Uterus (tissue), 4 donors: ENCODE data around the gene CTTNBP2. TPM values are rescaled to one million over a fixed set of nuclear protein-coding genes. Genes with fewer than 3 reads are reported as not detected.

Source experiments
- DNase-seq, 2 donors: peaks; one replicate each; pipeline ENCODE4 v3.0.0-alpha.2; 2019 to 2020
- H3K27ac ChIP-seq, 2 donors: fragments of 200-600 bp; sonication (generic); 1 replicate in 1 of 2; 2 replicates in 1 of 2; pipeline ENCODE4 v1.5.1; 2016 to 2018
- H3K27me3 ChIP-seq, 2 donors: fragments of 200-600 bp; sonication (generic); one replicate each; pipeline ENCODE4 v1.5.1; 2018 to 2019; ENCODE audit warnings: control low read depth in 1 of 2
- H3K36me3 ChIP-seq, 2 donors: fragments of 200-600 bp; sonication (generic); one replicate each; pipeline ENCODE4 v1.5.1; 2019; ENCODE audit warnings: control low read depth in 1 of 2
- H3K4me1 ChIP-seq, 2 donors: fragments of 200-600 bp; sonication (generic); one replicate each; pipeline ENCODE4 v1.5.1; 2018 to 2019; ENCODE audit warnings: control low read depth in 1 of 2
- H3K4me3 ChIP-seq, 2 donors: fragments of 200-600 bp; sonication (generic); 1 replicate in 1 of 2; 2 replicates in 1 of 2; pipeline ENCODE4 v1.5.1; 2018 to 2019; ENCODE audit warnings: mild to moderate bottlenecking in 1 of 2
- H3K9me3 ChIP-seq, 2 donors: fragments of 200-600 bp; sonication (generic); one replicate each; pipeline ENCODE4 v1.5.1; 2019; ENCODE audit warnings: control low read depth in 1 of 2
- CTCF ChIP-seq, 4 experiments: fragments of 200-600 bp in 2 of 4; fragments of 450-650 bp in 2 of 4; sonication (generic) in 2 of 4; IDR thresholded peaks; one replicate each; pipeline ENCODE4 v1.5.1; 2016 to 2019; ENCODE audit warnings: antibody characterized with exemption in 4 of 4, mild to moderate bottlenecking in 2 of 4, moderate library complexity in 1 of 4
- POLR2A ChIP-seq, 2 donors: fragments of 450-650 bp; IDR thresholded peaks; one replicate each; pipeline ENCODE4 v1.6.1; 2016; ENCODE audit warnings: antibody characterized with exemption in 2 of 2, mild to moderate bottlenecking in 1 of 2, moderate library complexity in 1 of 2
- intact Hi-C: fragments of 100-400 bp; cut with DNase I; formaldehyde crosslinking; loops from one replicate; pipeline ENCODE4 v1.15.1; 2023; ENCODE audit warnings: low total_unique reads
- total RNA-seq, 4 donors: library from RNA; depleted of rRNA in 3 of 4; stranded (reverse); fragments of >200 nt in 3 of 4; gene quantifications; one replicate each; pipeline versions ENCODE4 v1.1.0 to v1.2.4, GENCODE V29; 2014 to 2023
- donor health status: DM: yes; HTN: yes; CAD: no.

CTTNBP2 gene
- total RNA-seq, 4 donors from 2014 or later: 16.4 to 87.9 (median 35.0) TPM

DNA sequence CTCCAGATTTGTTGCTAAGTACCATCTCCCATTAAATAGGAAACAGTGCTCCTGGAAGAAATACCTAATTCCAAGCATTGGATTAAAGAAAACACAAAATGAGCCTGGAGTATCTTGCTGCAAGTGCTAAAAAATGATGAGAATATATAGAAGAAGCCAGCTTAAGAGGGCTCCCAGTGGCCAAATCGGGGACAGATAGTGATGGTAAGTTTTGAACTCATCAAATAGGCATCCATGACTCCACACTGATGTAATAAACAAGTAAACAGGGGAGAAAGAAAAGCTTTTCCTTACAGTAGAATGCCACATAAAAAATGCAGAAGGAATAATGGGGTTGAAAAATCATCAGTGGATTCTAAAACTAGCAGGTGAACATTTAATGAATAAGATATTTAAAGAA, 72.4 kb downstream of the CTTNBP2 start:
- Histone ChIP-seq H3K27ac (no peak overlapping the region), H3K9me3 (no peaks in the 10 kb centered on the region), H3K36me3 (no peaks in the 10 kb centered on the region), H3K4me3 (no peak overlapping the region), H3K27me3 (no peaks in the 10 kb centered on the region), H3K4me1 (peaks cover 0 to 9% of the 10 kb centered on the region in 2 donors)
- no peak for DNase-seq
- TF ChIP-seq CTCF (IDR thresholded peaks at IDR 0.05) (no peak), POLR2A (IDR thresholded peaks at IDR 0.05) (no peak)
- intact Hi-C loops: no loop called here

DNA sequence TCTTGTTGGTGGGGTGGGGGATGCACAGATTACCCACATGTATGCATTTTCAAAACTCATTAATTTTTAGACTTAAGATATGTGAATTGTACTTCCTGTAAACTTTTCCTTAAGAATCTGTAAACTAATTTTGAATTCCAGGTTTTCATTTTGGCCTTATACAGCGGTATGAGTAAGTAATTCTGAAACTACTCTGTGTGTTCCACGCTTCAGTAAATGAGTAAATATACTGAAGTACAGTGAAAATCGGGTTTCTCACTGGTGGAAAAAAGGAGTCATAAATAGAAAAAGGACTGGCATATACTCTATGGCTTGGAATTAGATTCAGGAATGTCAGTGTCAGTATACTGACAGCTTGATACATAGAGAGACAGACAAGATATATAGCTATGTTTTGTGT, 72.8 kb downstream of the CTTNBP2 start:
- Histone ChIP-seq H3K27ac (no peak overlapping the region), H3K36me3 (no peaks in the 10 kb centered on the region), H3K4me1 (peaks cover 0 to 9% of the 10 kb centered on the region in 2 donors), H3K27me3 (no peaks in the 10 kb centered on the region), H3K4me3 (no peak overlapping the region), H3K9me3 (no peaks in the 10 kb centered on the region)
- intact Hi-C loops: no loop called here
- TF ChIP-seq POLR2A (IDR thresholded peaks at IDR 0.05): no peak
- TF ChIP-seq CTCF (IDR thresholded peaks at IDR 0.05): no peak
- DNase-seq: no peak

DNA sequence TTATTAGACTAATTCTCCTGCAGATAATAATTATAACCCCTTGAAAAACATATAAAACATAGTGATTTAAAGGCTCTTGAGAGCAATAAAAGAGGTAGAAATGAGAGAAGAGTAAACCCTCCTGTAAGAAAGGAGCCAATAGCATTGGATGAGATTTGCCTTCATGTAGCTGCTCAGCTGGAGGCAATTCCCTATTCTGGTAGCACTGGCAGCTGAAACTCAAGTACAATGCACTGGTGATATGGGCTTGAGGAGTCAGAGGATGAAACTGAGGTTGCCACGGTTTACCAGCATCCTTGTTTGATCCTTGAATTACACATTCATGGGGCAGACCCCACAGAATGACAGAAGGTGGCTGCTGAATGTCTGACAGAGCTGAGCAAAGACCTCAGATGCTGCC, 76.4 kb downstream of the CTTNBP2 start:
- H3K9me3 ChIP-seq: no peaks in the 10 kb centered on the region
- no peak overlapping the region for H3K4me3 ChIP-seq
- no peaks in the 10 kb centered on the region for H3K27me3 ChIP-seq
- DNase-seq: no peak
- H3K27ac ChIP-seq: no peak overlapping the region
- H3K36me3 ChIP-seq: no peaks in the 10 kb centered on the region
- no peaks in the 10 kb centered on the region for H3K4me1 ChIP-seq
- TF ChIP-seq POLR2A (IDR thresholded peaks at IDR 0.05): no peak
- no peak for TF ChIP-seq CTCF (IDR thresholded peaks at IDR 0.05)
- intact Hi-C loops: no loop called here

- no peak overlapping the region for H3K4me3 ChIP-seq
- no peaks in the 10 kb centered on the region for H3K36me3 ChIP-seq
- TF ChIP-seq CTCF (IDR thresholded peaks at IDR 0.05): no peak
- no peak for TF ChIP-seq POLR2A (IDR thresholded peaks at IDR 0.05)
- H3K9me3 ChIP-seq: no peaks in the 10 kb centered on the region
- no peak overlapping the region for H3K27ac ChIP-seq
- no peaks in the 10 kb centered on the region for H3K27me3 ChIP-seq
- DNase-seq: no peak
- intact Hi-C loops: no loop called here
- no peaks in the 10 kb centered on the region for H3K4me1 ChIP-seq
Observed at GRCh38 chr7:117793976-117794375, 79.3 kb downstream of the CTTNBP2 start.

GRCh38 chr7:117793521-117793920, 79.7 kb downstream of the CTTNBP2 start:
- no peaks in the 10 kb centered on the region for H3K27me3 ChIP-seq
- no peaks in the 10 kb centered on the region for H3K36me3 ChIP-seq
- intact Hi-C loops: no loop called here
- H3K4me1 ChIP-seq: no peaks in the 10 kb centered on the region
- TF ChIP-seq POLR2A (IDR thresholded peaks at IDR 0.05): no peak
- no peak for TF ChIP-seq CTCF (IDR thresholded peaks at IDR 0.05)
- no peak overlapping the region for H3K27ac ChIP-seq
- H3K9me3 ChIP-seq: no peaks in the 10 kb centered on the region
- H3K4me3 ChIP-seq: no peak overlapping the region
- DNase-seq: no peak
